ENCODE data around the gene TVP23B.
"Not testable (repeated sequence)": the region's sequence is repeated elsewhere in the genome, so short reads cannot be mapped to it uniquely, and the experiment has no call there.

Gene TVP23B

DNA sequence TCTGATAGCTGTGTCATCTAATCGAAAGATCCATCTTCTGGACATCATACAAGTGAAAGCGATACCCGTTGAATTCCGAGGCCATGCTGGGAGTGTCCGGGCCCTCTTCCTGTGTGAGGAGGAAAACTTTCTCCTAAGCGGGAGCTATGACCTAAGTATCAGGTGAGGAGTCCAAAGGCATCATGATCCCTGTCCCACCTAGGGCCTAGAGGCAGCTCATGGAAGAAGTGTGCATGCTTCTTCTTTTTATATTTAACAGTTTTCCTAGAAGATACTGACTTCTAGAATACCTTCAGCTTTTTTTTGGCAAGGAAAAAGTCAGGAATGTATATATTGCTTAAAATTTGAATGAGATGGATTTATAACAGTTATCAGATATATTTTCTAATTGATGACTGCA is 22.6 kb upstream of the TVP23B start:
- H3K27me3 ChIP-seq (ENCODE audit: insufficient read depth, poor library complexity, severe bottlenecking); DNase-seq (ENCODE audit: low read depth in 1 of 2, low spot score in 1 of 2); H3K4me3 ChIP-seq (replicated peaks; ENCODE audit: insufficient read depth, low read length); H3K27ac ChIP-seq (replicated peaks): not testable (repeated sequence)

DNA sequence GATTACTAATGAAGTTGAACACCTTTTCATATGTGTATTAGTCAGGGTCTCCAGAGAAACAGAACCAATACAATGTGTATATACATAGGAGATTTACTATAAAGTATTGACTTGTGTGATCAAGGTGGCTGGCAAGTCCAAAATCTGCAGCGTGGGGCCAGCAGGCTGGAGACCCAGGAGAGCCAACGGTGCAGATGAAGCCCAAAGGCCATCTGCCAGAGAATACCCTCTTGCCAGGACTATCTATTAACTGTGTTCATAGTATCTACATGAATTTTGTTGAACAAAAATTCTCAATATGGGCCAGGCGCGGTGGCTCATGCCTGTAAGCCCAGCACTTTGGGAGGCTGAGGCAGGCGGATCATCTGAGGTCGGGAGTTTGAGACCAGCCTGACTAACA is 20.8 kb upstream of the TVP23B start:
- H3K4me3 ChIP-seq (replicated peaks; ENCODE audit: insufficient read depth, low read length); H3K27ac ChIP-seq (replicated peaks); DNase-seq (ENCODE audit: low read depth in 1 of 2, low spot score in 1 of 2); H3K27me3 ChIP-seq (ENCODE audit: insufficient read depth, poor library complexity, severe bottlenecking): not testable (repeated sequence)

DNA sequence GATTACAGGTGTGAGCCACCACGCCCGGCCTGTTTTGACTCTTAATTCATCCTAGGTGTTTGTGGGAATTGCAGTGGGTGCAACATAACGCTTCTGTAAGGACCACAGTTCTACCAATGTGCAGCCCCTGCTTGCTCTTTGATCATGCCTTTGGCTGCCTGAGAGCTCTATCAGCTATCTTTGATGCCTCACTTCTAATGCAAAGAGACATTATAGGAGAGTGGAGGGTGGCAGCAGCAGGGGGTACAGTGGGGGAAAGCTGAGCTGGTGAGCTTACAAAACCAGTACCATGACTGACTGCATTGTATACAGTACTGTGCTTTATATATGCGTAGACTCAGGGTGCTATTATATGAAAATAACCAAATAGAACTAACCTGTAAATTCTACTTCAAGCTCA is 10.4 kb upstream of the TVP23B start:
- not testable (repeated sequence) for H3K4me3 ChIP-seq (replicated peaks; ENCODE audit: insufficient read depth, low read length); DNase-seq (ENCODE audit: low read depth in 1 of 2, low spot score in 1 of 2); H3K27me3 ChIP-seq (ENCODE audit: insufficient read depth, poor library complexity, severe bottlenecking); H3K27ac ChIP-seq (replicated peaks)

DNA sequence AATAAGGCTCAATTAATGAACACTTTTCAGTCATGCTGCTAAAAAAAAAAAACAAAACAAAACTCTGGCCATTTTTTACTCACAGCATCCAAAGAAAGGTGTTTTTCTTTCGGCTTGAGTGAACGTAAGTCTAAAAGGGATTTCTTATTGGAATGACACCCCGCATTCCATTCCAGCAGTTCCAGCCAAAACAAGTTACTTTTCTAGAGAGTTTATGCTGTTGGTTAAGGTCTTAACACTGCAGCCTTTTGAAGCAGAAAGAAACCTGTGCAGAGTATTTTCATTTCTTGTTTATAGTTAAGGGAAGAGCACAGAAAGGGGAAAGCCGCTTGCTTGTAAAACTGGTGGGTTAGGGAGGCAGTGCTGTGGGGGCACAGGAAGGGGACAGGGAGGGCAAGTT is 9.9 kb upstream of the TVP23B start:
- not testable (repeated sequence) for H3K27me3 ChIP-seq (ENCODE audit: insufficient read depth, poor library complexity, severe bottlenecking); DNase-seq (ENCODE audit: low read depth in 1 of 2, low spot score in 1 of 2); H3K4me3 ChIP-seq (replicated peaks; ENCODE audit: insufficient read depth, low read length); H3K27ac ChIP-seq (replicated peaks)

DNA sequence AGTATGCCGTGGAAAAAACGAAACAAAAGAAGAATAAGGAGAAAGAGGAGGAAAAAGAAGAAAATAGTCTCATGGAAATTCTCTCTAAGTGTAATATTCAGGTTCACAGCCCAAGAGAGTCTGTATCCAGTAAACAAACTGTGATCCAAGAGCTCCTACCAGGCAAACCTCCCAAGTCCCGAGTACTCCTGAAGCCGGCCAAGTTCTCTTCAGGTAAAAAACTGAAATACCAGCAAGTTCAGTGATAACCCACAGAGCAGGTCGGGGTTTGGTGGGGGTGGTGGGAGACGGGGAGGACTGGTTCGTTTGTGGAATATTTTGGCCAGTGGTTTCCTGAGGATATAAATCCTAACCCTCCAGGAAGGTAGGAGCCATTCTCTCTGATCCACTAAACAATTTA is 8.5 kb upstream of the TVP23B start:
- TF ChIP-seq, protein P1, sequence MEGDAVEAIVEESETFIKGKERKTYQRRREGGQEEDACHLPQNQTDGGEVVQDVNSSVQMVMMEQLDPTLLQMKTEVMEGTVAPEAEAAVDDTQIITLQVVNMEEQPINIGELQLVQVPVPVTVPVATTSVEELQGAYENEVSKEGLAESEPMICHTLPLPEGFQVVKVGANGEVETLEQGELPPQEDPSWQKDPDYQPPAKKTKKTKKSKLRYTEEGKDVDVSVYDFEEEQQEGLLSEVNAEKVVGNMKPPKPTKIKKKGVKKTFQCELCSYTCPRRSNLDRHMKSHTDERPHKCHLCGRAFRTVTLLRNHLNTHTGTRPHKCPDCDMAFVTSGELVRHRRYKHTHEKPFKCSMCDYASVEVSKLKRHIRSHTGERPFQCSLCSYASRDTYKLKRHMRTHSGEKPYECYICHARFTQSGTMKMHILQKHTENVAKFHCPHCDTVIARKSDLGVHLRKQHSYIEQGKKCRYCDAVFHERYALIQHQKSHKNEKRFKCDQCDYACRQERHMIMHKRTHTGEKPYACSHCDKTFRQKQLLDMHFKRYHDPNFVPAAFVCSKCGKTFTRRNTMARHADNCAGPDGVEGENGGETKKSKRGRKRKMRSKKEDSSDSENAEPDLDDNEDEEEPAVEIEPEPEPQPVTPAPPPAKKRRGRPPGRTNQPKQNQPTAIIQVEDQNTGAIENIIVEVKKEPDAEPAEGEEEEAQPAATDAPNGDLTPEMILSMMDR (IDR thresholded peaks at IDR 0.05; ENCODE audit: insufficient read depth, low read length) = no peak
- TF ChIP-seq SPI1 (IDR thresholded peaks at IDR 0.05; ENCODE audit: borderline replicate concordance, low read depth) (no peak), POLR2AphosphoS5 (IDR thresholded peaks at IDR 0.05; ENCODE audit: low read depth) (no peak), GABPA (IDR thresholded peaks at IDR 0.05; ENCODE audit: low read depth) (no peak)
- TF ChIP-seq, protein P2, sequence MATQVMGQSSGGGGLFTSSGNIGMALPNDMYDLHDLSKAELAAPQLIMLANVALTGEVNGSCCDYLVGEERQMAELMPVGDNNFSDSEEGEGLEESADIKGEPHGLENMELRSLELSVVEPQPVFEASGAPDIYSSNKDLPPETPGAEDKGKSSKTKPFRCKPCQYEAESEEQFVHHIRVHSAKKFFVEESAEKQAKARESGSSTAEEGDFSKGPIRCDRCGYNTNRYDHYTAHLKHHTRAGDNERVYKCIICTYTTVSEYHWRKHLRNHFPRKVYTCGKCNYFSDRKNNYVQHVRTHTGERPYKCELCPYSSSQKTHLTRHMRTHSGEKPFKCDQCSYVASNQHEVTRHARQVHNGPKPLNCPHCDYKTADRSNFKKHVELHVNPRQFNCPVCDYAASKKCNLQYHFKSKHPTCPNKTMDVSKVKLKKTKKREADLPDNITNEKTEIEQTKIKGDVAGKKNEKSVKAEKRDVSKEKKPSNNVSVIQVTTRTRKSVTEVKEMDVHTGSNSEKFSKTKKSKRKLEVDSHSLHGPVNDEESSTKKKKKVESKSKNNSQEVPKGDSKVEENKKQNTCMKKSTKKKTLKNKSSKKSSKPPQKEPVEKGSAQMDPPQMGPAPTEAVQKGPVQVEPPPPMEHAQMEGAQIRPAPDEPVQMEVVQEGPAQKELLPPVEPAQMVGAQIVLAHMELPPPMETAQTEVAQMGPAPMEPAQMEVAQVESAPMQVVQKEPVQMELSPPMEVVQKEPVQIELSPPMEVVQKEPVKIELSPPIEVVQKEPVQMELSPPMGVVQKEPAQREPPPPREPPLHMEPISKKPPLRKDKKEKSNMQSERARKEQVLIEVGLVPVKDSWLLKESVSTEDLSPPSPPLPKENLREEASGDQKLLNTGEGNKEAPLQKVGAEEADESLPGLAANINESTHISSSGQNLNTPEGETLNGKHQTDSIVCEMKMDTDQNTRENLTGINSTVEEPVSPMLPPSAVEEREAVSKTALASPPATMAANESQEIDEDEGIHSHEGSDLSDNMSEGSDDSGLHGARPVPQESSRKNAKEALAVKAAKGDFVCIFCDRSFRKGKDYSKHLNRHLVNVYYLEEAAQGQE (IDR thresholded peaks at IDR 0.05; ENCODE audit: insufficient replicate concordance, low read depth) = no peak
- H3K27me3 ChIP-seq (ENCODE audit: insufficient read depth, poor library complexity, severe bottlenecking) = no peaks in the 10 kb centered on the region
- no peak for DNase-seq (ENCODE audit: low read depth in 1 of 2, low spot score in 1 of 2)
- H3K4me3 ChIP-seq (replicated peaks; ENCODE audit: insufficient read depth, low read length) = no peak overlapping the region
- H3K27ac ChIP-seq (replicated peaks) = no peak overlapping the region

DNA sequence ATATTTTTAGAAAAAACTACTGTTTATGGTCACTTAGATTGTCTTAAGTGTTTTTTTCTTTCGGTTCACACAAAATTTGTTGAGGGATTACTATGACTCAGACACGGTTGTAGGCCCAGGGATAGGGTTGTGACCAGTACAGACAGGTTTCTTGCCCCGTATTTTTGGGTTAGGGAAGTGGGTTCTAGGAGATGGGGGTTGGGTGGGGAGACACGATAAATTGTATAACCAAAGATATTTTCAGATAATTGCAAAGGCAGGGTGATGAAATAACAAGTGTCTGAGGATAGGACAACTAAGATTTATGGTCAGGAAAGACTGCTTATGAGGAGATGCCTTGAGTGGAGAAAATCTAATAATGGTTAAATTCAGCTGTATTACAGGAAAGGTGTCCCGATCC is 822 bp downstream of the TVP23B start:
- H3K27ac ChIP-seq (replicated peaks); H3K27me3 ChIP-seq (ENCODE audit: insufficient read depth, poor library complexity, severe bottlenecking); DNase-seq (ENCODE audit: low read depth in 1 of 2, low spot score in 1 of 2): not testable (repeated sequence)
- H3K4me3 ChIP-seq (replicated peaks; ENCODE audit: insufficient read depth, low read length) = peak overlapping the region; percentile 35; the same call in 1 of the 2 replicates

DNA sequence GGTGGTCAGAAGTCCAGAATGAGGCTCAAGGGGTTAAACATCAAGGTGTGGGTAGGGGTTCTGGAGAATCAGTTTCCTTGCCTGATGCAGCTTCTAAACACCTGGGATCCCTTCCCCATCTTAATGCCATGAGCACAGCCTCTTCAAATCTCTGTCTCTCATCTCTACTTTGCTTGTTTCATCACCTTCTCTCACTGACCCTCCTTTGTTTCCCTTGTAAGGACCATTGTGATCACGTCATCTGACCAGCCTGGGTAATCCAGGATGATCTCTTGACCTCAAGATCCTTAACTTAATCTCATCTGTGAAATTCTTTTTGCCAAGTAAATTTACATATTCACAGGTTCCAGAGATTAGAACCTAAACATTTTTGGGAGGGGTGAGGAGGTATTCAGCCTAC is 5.0 kb downstream of the TVP23B start:
- not testable (repeated sequence) for DNase-seq (ENCODE audit: low read depth in 1 of 2, low spot score in 1 of 2); H3K27ac ChIP-seq (replicated peaks); H3K27me3 ChIP-seq (ENCODE audit: insufficient read depth, poor library complexity, severe bottlenecking); H3K4me3 ChIP-seq (replicated peaks; ENCODE audit: insufficient read depth, low read length)

DNA sequence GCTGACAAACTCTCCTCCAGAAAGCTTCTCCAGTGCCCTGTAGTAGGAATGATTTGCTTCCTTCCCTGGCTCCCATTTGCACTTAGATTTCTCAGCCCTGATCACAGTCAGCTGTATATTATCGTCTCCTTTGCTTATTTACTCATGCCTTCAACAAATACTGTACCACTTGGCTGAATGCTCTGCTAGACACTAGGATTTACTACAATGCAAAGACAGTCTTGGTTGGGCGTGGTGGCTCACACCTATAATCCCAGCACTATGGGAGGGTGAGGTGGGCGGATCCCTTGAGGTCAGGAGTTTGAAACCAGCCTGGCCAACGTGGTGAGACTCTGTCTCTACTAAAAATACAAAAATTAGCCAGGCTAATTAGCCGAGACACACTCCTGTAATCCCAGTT is 5.9 kb downstream of the TVP23B start:
- not testable (repeated sequence) for DNase-seq (ENCODE audit: low read depth in 1 of 2, low spot score in 1 of 2); H3K27ac ChIP-seq (replicated peaks); H3K4me3 ChIP-seq (replicated peaks; ENCODE audit: insufficient read depth, low read length); H3K27me3 ChIP-seq (ENCODE audit: insufficient read depth, poor library complexity, severe bottlenecking)

DNA sequence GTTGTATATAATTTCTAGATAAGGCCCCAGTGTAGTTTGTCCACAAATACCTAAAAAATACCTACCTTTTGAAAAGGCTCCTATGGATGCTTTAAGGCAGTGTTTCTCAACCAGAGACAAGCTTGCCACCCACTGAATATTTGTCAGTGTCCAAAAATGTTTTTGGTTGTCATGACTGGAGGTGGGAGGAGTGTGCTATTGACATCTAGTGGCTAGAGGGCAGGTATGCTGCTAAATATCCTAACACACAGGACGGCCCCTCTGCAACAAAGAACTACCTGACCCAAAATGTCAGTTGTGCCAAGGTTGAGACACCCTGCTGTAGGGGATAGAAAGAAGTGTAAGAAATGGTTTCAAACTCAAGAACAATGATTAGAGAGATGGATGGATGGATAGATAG is 10.4 kb downstream of the TVP23B start:
- DNase-seq (ENCODE audit: low read depth in 1 of 2, low spot score in 1 of 2); H3K27me3 ChIP-seq (ENCODE audit: insufficient read depth, poor library complexity, severe bottlenecking); H3K4me3 ChIP-seq (replicated peaks; ENCODE audit: insufficient read depth, low read length); H3K27ac ChIP-seq (replicated peaks): not testable (repeated sequence)

DNA sequence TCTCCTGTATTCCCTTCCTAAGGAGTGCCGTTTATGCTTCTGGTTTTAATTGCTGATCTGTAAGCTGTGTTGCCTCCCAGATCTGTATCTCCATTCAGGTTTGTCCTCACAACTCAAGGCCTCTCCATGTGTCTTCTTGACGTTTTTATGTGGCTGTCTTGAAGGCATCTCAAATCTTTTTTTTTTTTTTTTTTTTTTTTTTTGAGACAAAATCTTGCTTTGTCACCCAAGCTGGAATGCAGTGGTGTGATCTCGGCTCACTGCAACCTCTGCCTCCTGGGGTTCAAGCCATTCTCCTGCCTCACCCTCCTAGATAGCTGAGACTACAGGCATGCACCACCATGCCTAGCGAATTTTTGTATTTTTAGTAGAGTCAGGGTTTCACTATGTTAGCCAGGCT is 13.9 kb downstream of the TVP23B start:
- not testable (repeated sequence) for H3K27ac ChIP-seq (replicated peaks); DNase-seq (ENCODE audit: low read depth in 1 of 2, low spot score in 1 of 2)

DNA sequence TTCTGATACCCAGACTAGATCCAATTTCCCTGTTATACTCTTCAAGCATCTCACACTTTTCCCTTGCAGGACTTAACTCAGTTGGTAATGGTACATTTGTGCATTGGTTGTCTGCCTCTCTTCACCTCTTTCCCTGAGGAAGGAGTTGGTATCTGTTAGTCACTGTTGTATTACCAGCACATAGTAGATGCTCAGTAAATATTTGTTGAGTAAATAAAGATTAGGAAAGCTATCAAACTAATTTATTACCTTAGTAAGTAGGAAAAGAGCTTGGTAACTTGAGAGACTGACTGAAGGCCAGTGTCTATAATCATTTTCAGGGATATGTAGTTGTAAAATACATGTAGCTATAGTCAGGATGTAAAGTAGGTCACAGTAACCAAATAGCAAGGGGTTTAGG is 15.9 kb downstream of the TVP23B start:
- DNase-seq (ENCODE audit: low read depth in 1 of 2, low spot score in 1 of 2); H3K27ac ChIP-seq (replicated peaks); H3K4me3 ChIP-seq (replicated peaks; ENCODE audit: insufficient read depth, low read length); H3K27me3 ChIP-seq (ENCODE audit: insufficient read depth, poor library complexity, severe bottlenecking): not testable (repeated sequence)

More for the DNA sequence above, 13.9 kb downstream of the TVP23B start:
- not testable (repeated sequence) for H3K27me3 ChIP-seq (ENCODE audit: insufficient read depth, poor library complexity, severe bottlenecking); H3K4me3 ChIP-seq (replicated peaks; ENCODE audit: insufficient read depth, low read length)

DNA sequence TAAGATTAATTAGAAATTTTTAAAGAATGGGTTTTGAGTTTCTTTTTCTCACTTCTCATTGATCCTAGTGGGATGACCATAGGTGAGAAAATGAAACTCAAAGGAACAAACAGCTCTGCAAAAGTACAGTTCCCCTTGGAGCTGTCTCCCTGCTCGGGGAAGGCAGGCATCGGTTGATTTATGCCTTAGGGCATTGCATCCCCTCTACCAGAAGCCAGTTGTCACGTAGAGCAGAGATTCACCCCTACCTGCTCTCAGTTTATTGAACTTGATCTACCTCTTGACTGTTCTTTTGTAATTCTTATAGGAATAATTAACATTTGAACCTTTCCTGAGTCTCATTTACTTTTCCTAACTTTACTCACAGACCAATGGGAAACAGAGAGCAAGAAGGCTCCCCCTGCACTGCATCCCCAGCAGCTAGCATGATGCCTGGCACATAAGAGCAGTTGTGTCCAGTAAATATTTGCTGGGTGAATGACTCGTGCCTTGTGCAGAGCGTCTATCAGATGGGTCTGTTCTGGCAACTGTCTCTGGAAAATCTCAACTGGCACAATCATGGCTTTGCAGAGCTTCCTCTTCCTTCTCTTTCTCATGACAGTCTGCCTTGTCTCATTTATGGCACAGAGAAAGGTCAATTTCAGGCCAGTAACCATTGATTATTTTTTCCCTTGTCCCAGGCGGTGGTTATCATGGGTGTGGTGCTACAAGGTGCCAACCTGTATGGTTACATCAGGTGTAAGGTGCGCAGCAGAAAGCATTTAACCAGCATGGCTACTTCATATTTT is 22.7 kb downstream of the TVP23B start:
- DNase-seq (ENCODE audit: low read depth in 1 of 2, low spot score in 1 of 2); H3K27me3 ChIP-seq (ENCODE audit: insufficient read depth, poor library complexity, severe bottlenecking); H3K4me3 ChIP-seq (replicated peaks; ENCODE audit: insufficient read depth, low read length); H3K27ac ChIP-seq (replicated peaks): not testable (repeated sequence)
